GM21390 (cell line): ENCODE results near the gene ZP4.

Source experiments
- ATAC-seq: cut with Tn5 transposase; IDR thresholded peaks from one replicate; pipeline ENCODE4 v1.9.1; 2021; ENCODE audit not compliant: unreplicated experiment

Gene ZP4

GRCh38 chr1:237890822-237891221 lies at the start of gene ZP4:
ZP4 (minus strand) TSS chr1:237890922; CDS start chr1:237890635, 287 bp downstream.
- no peak for ATAC-seq

GRCh38 chr1:237938553-237938952 lies 47.8 kb upstream of the ZP4 start:
- no peak for ATAC-seq

- no peak for ATAC-seq
Measured at GRCh38 chr1:237938068-237938467, 47.3 kb upstream of the ZP4 start.

GRCh38 chr1:237932816-237933215 lies 42.1 kb upstream of the ZP4 start:
- ATAC-seq: no peak

- no peak for ATAC-seq
Measured at GRCh38 chr1:237931581-237931980, 40.9 kb upstream of the ZP4 start.

- ATAC-seq: no peak
Measured at GRCh38 chr1:237927198-237927597, 36.5 kb upstream of the ZP4 start.

- no peak for ATAC-seq
Measured at GRCh38 chr1:237921306-237921705, 30.6 kb upstream of the ZP4 start.

- no peak for ATAC-seq
Measured at GRCh38 chr1:237913345-237913744, 22.6 kb upstream of the ZP4 start.

GRCh38 chr1:237911911-237912310 lies 21.2 kb upstream of the ZP4 start:
- no peak for ATAC-seq

GRCh38 chr1:237910834-237911233 lies 20.1 kb upstream of the ZP4 start:
- no peak for ATAC-seq

GRCh38 chr1:237903961-237904360 lies 13.2 kb upstream of the ZP4 start:
- no peak for ATAC-seq

GRCh38 chr1:237902960-237903743 lies 12.4 kb upstream of the ZP4 start:
- no peak for ATAC-seq

GRCh38 chr1:237901299-237901934 lies 10.7 kb upstream of the ZP4 start:
- peak; percentile 71 for ATAC-seq

- no peak for ATAC-seq
Measured at GRCh38 chr1:237895630-237896029, 4.9 kb upstream of the ZP4 start.

GRCh38 chr1:237894131-237894530 lies 3.4 kb upstream of the ZP4 start:
- ATAC-seq: no peak

GRCh38 chr1:237891979-237892378 lies 1.3 kb upstream of the ZP4 start:
- ATAC-seq: no peak

GRCh38 chr1:237891266-237891665 lies 544 bp upstream of the ZP4 start:
- no peak for ATAC-seq

GRCh38 chr1:237890416-237890815 lies 306 bp downstream of the ZP4 start:
- no peak for ATAC-seq

- no peak for ATAC-seq
Measured at GRCh38 chr1:237888143-237888542, 2.6 kb downstream of the ZP4 start.

GRCh38 chr1:237887542-237887941 lies 3.2 kb downstream of the ZP4 start:
- ATAC-seq: no peak

GRCh38 chr1:237884237-237884636 lies 6.5 kb downstream of the ZP4 start:
- ATAC-seq: no peak

GRCh38 chr1:237879195-237879594 lies 11.5 kb downstream of the ZP4 start:
- no peak for ATAC-seq

- ATAC-seq: no peak
Measured at GRCh38 chr1:237878406-237878805, 12.3 kb downstream of the ZP4 start.
